Hippocampal formation (tissue), 2 donors: ENCODE results near the gene LRRC74B.
"Not testable (repeated sequence)": the region's sequence is repeated elsewhere in the genome, so short reads cannot be mapped to it uniquely, and the experiment has no call there.

ENCODE experiments used
- DNase-seq, 2 donors: peaks; one replicate each; lab custom pipeline; 2025; lab: John Stamatoyannopoulos, UW

The LRRC74B gene

GRCh38 chr22:21031545-21032036 is 14.2 kb upstream of the LRRC74B start:
- DNase-seq, result no peak

GRCh38 chr22:21032037-21032867 is 13.5 kb upstream of the LRRC74B start, which contains the start of gene SLC7A4:
TSS of gene SLC7A4 (minus strand) at chr22:21032561. CDS start at chr22:21031812, 749 bp downstream.
- DNase-seq, result no peak

DNA sequence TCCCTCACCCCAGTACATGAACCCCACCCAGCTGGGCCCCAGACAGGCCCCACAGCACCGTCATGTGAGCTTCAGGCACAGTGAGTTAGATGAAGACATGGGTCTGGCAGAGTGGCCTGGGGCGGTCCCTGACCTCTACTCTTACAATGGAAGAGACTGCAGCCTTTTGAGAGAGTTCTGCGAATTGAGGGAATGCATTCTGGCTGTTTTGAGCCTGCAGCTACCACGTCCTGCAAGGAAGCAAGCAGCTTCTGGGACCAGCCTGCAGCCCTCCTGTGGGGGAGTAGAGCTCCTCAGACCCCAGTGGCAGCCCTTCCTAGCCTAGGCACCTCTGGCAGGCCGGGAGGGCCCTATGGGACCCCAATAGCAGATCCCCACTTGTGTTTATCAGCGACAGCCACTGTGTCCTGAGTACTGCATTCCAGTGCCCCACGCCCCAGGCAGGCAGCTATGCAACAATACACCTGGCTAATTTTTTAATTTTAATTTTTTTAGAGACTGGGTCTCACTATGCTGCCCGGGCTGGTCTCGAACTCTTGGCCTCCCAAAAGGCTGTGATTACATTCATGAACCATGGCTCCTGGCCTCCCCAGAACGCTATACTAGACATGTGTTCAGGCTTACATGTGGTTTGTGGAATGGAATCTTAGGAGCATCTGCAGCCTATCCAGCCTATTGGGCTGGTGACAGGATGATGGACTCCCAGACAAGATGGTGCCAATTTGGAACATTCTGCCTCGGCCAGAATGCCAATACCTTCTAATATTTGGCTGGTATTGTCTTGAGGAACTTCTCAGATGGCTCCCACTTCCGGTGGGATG is 12.7 kb upstream of the LRRC74B start:
- DNase-seq, result no peak

GRCh38 chr22:21033895-21034294 is 11.9 kb upstream of the LRRC74B start:
- DNase-seq, result no peak

- no peak for DNase-seq
Measured at GRCh38 chr22:21034989-21035388, 10.8 kb upstream of the LRRC74B start.

- DNase-seq, result no peak
Measured at GRCh38 chr22:21038405-21038804, 7.3 kb upstream of the LRRC74B start.

GRCh38 chr22:21039158-21039557 is 6.6 kb upstream of the LRRC74B start:
- DNase-seq, result not testable (repeated sequence)

DNA sequence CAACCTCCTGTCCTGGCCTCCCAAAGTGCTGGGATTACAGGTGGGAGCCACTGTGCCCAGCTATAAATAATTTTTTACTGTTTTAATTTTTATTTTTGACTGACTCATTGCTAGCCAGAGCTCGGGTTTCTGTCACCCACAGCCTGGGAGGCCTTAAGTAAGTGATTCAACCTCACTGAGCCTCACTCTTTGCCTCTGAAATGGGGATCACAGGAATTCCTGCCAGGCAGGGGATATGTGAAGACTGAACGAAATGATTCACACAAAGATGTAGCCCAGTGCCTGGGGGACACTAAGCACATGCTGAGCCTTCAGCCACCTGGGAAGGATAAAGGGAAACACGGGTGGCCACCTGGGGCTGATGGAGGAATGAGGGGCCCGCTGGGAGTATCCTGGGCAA is 3.8 kb upstream of the LRRC74B start:
- DNase-seq, result no peak

DNA sequence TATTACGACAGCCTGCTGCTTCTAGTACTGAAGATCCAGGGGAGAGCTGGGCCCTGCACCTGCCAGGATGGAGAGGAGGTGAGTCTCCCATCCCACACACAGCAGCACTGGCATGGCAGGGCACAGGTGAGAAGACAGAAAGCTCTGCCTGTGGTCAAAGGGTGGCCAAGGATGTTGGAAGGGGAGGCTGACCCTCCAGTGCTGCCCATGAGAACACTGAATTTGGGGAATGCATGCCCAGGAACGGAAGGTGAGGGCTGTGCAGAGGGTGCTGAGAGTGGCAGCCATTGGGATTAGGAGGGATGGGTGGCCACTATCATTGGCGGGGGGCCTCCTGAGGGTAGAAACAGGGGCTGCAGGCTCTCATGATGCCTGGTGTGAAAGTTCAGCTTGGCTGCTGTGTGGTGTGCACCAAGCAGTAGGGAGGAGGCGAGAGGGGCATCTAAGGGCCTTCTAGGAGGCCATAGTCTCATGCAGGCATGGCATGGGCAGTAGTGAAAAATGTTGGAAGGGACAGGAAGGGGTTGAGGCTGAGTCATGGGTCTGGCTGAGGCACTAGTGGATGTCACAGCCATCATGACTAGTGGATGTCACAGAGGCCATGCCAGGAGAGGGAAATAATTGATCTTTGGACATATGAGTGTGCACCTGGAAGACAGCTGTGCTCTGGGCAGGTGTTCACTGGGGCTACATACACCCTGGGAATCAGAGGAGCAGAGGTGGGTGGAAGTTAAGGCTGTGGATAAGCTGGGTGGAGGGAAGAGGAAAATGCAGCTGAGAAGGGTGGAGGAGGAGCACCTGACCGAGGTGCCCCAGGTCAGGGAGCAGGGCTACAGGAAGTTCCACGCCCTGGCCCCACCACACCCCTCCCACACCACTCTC is 2.5 kb upstream of the LRRC74B start:
- DNase-seq, result no peak

- DNase-seq, result no peak
Measured at GRCh38 chr22:21043860-21044535, 1.7 kb upstream of the LRRC74B start.

DNA sequence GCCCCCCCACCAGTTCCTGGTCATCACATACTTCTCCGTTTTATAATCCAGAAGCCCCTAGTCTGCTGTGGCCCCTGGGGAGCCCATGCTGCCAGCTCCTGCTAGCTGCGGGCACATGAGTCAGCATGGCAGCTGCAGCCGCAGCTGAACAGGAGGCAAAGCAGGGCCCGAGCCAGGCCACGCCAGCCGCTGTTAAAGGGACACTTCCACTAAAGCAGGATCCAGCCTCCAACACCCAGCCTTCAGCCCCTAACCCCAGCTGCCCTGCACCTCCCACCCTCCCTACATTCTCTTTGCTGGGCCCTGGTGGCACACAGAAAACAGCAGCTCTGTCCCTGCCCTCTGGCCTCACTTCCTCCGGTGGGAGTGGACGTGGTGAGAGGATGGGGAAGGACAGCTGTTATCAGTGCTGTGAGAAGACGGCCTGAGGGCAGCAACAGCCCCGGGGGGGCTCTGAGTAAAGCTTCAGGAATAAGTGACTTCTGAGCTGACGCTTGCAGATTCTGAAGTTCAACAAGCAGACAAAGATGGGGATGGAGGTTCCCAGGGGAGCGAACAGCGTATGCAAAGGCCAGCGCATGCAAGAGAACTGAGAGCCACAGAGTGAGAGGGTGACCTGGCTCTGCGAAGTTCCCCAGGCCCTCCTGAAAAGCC is 688 bp upstream of the LRRC74B start:
- DNase-seq, result no peak

GRCh38 chr22:21047035-21047661 is 1.4 kb downstream of the LRRC74B start:
- DNase-seq, result no peak

DNA sequence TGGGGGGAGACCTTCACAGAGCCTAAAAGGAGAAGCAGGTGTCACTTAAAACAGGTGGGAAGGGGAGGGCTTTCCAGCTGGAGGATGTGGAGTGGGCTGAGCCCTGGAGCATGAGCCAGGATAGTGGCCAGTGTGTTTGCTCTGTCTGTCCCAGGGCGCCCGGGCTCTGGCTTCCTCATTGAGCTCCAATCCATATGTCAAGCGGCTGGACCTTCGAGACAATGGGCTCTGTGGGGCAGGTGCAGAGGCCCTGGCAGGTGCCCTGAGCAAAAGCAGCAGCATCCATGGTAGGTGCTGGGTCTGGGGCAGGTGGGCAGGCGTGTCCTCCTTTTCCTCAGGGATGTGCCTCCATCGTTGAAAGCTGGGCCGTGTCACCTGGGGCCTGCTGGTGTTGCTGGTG is 2.0 kb downstream of the LRRC74B start:
- DNase-seq, result no peak

DNA sequence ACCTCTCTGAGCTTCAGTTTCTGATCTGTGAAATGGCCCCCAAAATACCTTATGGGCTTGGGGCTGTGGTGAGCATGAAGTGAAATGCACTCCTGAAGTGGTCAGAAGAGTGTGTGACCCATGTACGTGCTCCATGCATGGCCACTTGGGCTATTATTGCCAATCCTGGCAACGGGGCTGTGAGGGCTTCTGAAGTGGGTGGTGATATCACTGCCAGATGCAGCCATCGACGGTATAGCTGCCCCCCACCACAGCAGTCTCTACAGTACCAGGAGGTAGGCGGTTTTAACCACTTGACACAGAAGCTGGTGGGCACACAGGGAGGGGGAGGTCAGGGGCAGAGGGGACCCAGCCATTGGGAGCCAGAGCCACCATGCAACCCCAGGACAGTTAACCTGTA is 2.7 kb downstream of the LRRC74B start:
- not testable (repeated sequence) for DNase-seq

GRCh38 chr22:21048965-21049364 is 3.2 kb downstream of the LRRC74B start:
- not testable (repeated sequence) for DNase-seq

- DNase-seq, result no peak
Measured at GRCh38 chr22:21051145-21051830, 5.5 kb downstream of the LRRC74B start.

- DNase-seq, result no peak
Measured at GRCh38 chr22:21051831-21052400, 6.2 kb downstream of the LRRC74B start.

- no peak for DNase-seq
Measured at GRCh38 chr22:21052715-21053459, 7.1 kb downstream of the LRRC74B start.
